HepG2 (cell line): Measurements from ENCODE around the gene ZNF485. TPM values are rescaled to one million over a fixed set of nuclear protein-coding genes. Genes with fewer than 3 reads are reported as not detected.
A peak's percentile ranks its signal among the peaks of the same experiment; 100 is the strongest.

Experiments used
- FOXA1 ChIP-seq, 2 experiments: fragments of 450-650 bp in 1 of 2; sonication (generic) in 1 of 2; formaldehyde crosslinking in 1 of 2; IDR thresholded peaks; 2 replicates each; pipeline versions ENCODE4 v1.4.0 to v1.6.1; 2016 to 2020; ENCODE audit warnings: missing genetic modification reagents in 1 of 2
- HNRNPUL1 ChIP-seq: fragments of 200-400 bp; formaldehyde crosslinking; IDR thresholded peaks from 2 replicates; pipeline ENCODE4 v1.6.1; 2017; ENCODE audit warnings: low read depth, mild to moderate bottlenecking, low read length, moderate library complexity
- MXD4 ChIP-seq: IDR thresholded peaks from 2 replicates; pipeline ENCODE4 v1.6.1; 2016; ENCODE audit warnings: mild to moderate bottlenecking, missing biosample characterization, missing genetic modification reagents
- NR2F2 ChIP-seq: IDR thresholded peaks from 2 replicates; pipeline ENCODE4 v1.6.1; 2012; ENCODE audit warnings: low read depth, inconsistent platforms, borderline replicate concordance
- NRL ChIP-seq: sonication (generic); formaldehyde crosslinking; IDR thresholded peaks from 2 replicates; pipeline ENCODE4 v1.5.0; 2020; ENCODE audit warnings: missing genetic modification reagents, mild to moderate bottlenecking, moderate library complexity, borderline replicate concordance
- PHF8 ChIP-seq: sonication (generic); formaldehyde crosslinking; IDR thresholded peaks from 2 replicates; pipeline ENCODE4 v1.5.0; 2020; ENCODE audit warnings: missing genetic modification reagents
- PITX1 ChIP-seq: sonication (generic); formaldehyde crosslinking; IDR thresholded peaks from 2 replicates; pipeline ENCODE4 v1.5.1; 2020; ENCODE audit warnings: mild to moderate bottlenecking, missing genetic modification reagents
- POLR2AphosphoS2 ChIP-seq: IDR thresholded peaks from 2 replicates; pipeline ENCODE4 v1.6.1; 2011; ENCODE audit warnings: low read depth, low read length, improper control_type of control experiment
- RNF2 ChIP-seq: fragments of 450-650 bp; conservative IDR thresholded peaks from 2 replicates; pipeline ENCODE4 v1.6.1; 2016; ENCODE audit warnings: low read depth
- SP1 ChIP-seq, 2 experiments: fragments of 450-650 bp in 1 of 2; sonication (generic) in 1 of 2; formaldehyde crosslinking in 1 of 2; IDR thresholded peaks; 2 replicates each; pipeline versions ENCODE4 v1.4.0 to v1.6.1; 2016 to 2020; ENCODE audit warnings: missing genetic modification reagents in 1 of 2
- TBL1XR1 ChIP-seq: fragments of 150-350 bp; IDR thresholded peaks from 2 replicates; pipeline ENCODE4 v1.6.1; 2014; ENCODE audit warnings: borderline replicate concordance, low read length; ENCODE audit not compliant: partially characterized antibody
- TBP ChIP-seq: sonication (generic); formaldehyde crosslinking; IDR thresholded peaks from 2 replicates; pipeline ENCODE4 v1.5.0; 2020; ENCODE audit warnings: missing genetic modification reagents
- ZNF563 ChIP-seq: sonication (generic); formaldehyde crosslinking; IDR thresholded peaks from 2 replicates; pipeline ENCODE4 v1.8.0; 2022; ENCODE audit warnings: mild to moderate bottlenecking, moderate library complexity, missing genetic modification reagents
- ZNF839 ChIP-seq: sonication (generic); formaldehyde crosslinking; IDR thresholded peaks from 2 replicates; pipeline ENCODE4 v1.4.0; 2020; ENCODE audit warnings: missing genetic modification reagents, mild to moderate bottlenecking, borderline replicate concordance
- ZNF883 ChIP-seq: sonication (generic); formaldehyde crosslinking; IDR thresholded peaks from 2 replicates; pipeline ENCODE4 v1.5.1; 2020; ENCODE audit warnings: mild to moderate bottlenecking, missing genetic modification reagents; ENCODE audit errors: not compliant biosample characterization
- ZNF891 ChIP-seq: sonication (generic); formaldehyde crosslinking; IDR thresholded peaks from 2 replicates; pipeline ENCODE4 v1.5.0; 2020; ENCODE audit warnings: mild to moderate bottlenecking, missing genetic modification reagents
- polyA plus RNA-seq, 8 experiments: library from polyadenylated mRNA; depleted of rRNA in 3 of 8; stranded (reverse) in 7 of 8; unstranded in 1 of 8; fragments of >200 nt; fragmentation: Illumina TruSeq in 4 of 8; extraction: Trizol in 4 of 8; gene quantifications; 2 replicates each; pipeline versions ENCODE4 v1.2.1 to v1.2.3, GENCODE V29; 2011 to 2016; ENCODE audit warnings: low read depth in 4 of 8, missing spikeins in 1 of 8, mixed read lengths in 1 of 8; ENCODE audit not compliant: insufficient read depth in 1 of 8
- total RNA-seq, 5 experiments: library from RNA; depleted of rRNA; stranded (reverse); fragments of >200 nt; fragmentation: Illumina TruSeq; extraction: Trizol; gene quantifications; 2 replicates each; pipeline ENCODE4 v1.2.3, GENCODE V29; 2016; ENCODE audit warnings: low read depth in 1 of 5
- TF ChIP-seq, protein P1 (sequence below): sonication (generic); formaldehyde crosslinking; IDR thresholded peaks from 2 replicates; pipeline ENCODE4 v1.5.1; 2020; ENCODE audit warnings: mild to moderate bottlenecking, missing genetic modification reagents, borderline replicate concordance
- TF ChIP-seq, protein P2 (sequence below): sonication (generic); formaldehyde crosslinking; IDR thresholded peaks from 2 replicates; pipeline ENCODE4 v1.4.0; 2020; ENCODE audit warnings: missing genetic modification reagents, borderline replicate concordance
- TF ChIP-seq, protein P3 (sequence below): sonication (generic); formaldehyde crosslinking; IDR thresholded peaks from 2 replicates; pipeline ENCODE4 v1.5.0; 2020; ENCODE audit warnings: missing genetic modification reagents, mild to moderate bottlenecking, borderline replicate concordance
- TF ChIP-seq, protein P4 (sequence below): sonication (generic); formaldehyde crosslinking; IDR thresholded peaks from 2 replicates; pipeline ENCODE4 v1.4.0; 2020; ENCODE audit warnings: mild to moderate bottlenecking, missing genetic modification reagents

The ZNF485 gene
- total and polyA plus RNA-seq, 2 of the 13 experiments (the other 11 are each of a cell fraction or from before 2014, with no cell fraction given): 1.4 to 3.3 TPM

DNA sequence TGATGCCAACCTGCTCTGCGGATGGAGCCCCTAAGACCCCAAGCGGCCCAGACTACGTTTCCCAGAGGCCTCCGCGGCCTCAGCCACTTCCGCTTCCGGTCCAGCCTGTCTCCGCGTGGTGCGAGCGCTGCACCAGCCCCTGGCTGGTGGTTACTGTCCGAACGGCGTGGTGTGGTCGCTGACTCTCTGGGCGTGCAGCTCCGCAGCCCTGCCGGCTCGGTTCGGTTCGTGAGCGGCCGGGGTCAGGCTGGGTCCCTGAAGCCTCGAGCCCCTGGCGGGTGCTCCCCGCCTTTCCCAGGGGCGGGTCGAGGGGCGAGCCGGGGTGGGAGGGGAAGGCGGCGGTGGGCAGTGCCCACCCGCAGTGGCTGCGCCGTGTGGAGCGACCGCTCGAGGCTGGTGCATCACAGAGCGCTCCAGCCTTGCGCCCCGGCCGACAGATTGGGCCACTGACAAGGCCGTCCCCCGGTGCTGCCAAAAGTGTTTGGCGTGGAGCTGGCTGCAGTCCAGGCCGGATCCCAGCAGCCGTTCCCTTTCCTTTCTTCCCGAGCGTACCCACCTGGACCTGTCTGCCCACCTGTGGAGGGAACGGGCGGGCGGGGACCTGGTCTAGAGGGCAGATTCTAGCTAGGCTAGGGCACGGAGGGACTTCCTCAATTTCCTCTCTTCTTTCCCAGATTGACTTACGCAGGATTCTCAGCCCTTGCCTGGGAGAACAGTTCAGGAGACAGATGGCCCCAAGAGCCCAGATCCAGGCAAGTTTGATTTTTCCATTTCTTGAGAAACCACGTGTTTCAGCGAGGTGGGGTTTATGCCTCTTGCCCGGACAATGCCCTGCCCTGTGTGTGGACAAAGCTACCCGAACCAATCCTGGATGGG, at the start of gene ZNF485 (continued):
- TF ChIP-seq ZNF883 (CRISPR knock-in tag) (no peak), NR2F2 (no peak), SP1 (IDR thresholded peaks at IDR 0.05) (no peak), SP1 (CRISPR knock-in tag; IDR thresholded peaks at IDR 0.05) (no peak), ZNF839 (CRISPR knock-in tag) (no peak), ZNF891 (CRISPR knock-in tag) (peak; percentile 63; the same call in 1 of the 2 replicates), POLR2AphosphoS2 (no peak), PHF8 (CRISPR knock-in tag) (peak; percentile 80), TBP (CRISPR knock-in tag) (no peak), TBL1XR1 (no peak), FOXA1 (IDR thresholded peaks at IDR 0.05) (no peak), FOXA1 (CRISPR knock-in tag; IDR thresholded peaks at IDR 0.05) (no peak), RNF2 (peak; percentile 66), MXD4 (peak; percentile 73; the same call in 1 of the 2 replicates), ZNF563 (CRISPR knock-in tag) (no peak; the same call in 1 of the 2 replicates), NRL (CRISPR knock-in tag) (0 out of 2 replicates have a peak, but pooled peaks have one; percentile 55), HNRNPUL1 (no peak), PITX1 (no peak)
- TF ChIP-seq, protein P1, sequence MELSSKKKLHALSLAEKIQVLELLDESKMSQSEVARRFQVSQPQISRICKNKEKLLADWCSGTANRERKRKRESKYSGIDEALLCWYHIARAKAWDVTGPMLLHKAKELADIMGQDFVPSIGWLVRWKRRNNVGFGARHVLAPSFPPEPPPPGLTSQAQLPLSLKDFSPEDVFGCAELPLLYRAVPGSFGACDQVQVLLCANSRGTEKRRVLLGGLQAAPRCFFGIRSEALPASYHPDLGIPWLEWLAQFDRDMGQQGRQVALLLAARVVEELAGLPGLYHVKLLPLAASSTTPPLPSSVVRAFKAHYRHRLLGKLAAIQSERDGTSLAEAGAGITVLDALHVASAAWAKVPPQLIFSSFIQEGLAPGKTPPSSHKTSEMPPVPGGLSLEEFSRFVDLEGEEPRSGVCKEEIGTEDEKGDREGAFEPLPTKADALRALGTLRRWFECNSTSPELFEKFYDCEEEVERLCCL: no peak
- TF ChIP-seq, protein P2, sequence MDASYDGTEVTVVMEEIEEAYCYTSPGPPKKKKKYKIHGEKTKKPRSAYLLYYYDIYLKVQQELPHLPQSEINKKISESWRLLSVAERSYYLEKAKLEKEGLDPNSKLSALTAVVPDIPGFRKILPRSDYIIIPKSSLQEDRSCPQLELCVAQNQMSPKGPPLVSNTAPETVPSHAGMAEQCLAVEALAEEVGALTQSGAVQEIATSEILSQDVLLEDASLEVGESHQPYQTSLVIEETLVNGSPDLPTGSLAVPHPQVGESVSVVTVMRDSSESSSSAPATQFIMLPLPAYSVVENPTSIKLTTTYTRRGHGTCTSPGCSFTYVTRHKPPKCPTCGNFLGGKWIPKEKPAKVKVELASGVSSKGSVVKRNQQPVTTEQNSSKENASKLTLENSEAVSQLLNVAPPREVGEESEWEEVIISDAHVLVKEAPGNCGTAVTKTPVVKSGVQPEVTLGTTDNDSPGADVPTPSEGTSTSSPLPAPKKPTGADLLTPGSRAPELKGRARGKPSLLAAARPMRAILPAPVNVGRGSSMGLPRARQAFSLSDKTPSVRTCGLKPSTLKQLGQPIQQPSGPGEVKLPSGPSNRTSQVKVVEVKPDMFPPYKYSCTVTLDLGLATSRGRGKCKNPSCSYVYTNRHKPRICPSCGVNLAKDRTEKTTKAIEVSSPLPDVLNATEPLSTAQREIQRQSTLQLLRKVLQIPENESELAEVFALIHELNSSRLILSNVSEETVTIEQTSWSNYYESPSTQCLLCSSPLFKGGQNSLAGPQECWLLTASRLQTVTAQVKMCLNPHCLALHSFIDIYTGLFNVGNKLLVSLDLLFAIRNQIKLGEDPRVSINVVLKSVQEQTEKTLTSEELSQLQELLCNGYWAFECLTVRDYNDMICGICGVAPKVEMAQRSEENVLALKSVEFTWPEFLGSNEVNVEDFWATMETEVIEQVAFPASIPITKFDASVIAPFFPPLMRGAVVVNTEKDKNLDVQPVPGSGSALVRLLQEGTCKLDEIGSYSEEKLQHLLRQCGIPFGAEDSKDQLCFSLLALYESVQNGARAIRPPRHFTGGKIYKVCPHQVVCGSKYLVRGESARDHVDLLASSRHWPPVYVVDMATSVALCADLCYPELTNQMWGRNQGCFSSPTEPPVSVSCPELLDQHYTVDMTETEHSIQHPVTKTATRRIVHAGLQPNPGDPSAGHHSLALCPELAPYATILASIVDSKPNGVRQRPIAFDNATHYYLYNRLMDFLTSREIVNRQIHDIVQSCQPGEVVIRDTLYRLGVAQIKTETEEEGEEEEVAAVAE (CRISPR knock-in tag): no peak
- TF ChIP-seq, protein P3, sequence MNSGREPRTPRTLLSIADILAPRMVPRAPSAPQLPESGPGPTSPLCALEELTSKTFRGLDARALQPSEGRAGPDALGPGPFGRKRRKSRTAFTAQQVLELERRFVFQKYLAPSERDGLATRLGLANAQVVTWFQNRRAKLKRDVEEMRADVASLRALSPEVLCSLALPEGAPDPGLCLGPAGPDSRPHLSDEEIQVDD: no peak; the same call in 1 of the 2 replicates
- TF ChIP-seq, protein P4, sequence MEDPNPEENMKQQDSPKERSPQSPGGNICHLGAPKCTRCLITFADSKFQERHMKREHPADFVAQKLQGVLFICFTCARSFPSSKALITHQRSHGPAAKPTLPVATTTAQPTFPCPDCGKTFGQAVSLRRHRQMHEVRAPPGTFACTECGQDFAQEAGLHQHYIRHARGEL: no peak
